ENCODE results near the gene NPTX1.
"Not testable (repeated sequence)": the region's sequence is repeated elsewhere in the genome, so short reads cannot be mapped to it uniquely, and the experiment has no call there.

Gene NPTX1, protein sequence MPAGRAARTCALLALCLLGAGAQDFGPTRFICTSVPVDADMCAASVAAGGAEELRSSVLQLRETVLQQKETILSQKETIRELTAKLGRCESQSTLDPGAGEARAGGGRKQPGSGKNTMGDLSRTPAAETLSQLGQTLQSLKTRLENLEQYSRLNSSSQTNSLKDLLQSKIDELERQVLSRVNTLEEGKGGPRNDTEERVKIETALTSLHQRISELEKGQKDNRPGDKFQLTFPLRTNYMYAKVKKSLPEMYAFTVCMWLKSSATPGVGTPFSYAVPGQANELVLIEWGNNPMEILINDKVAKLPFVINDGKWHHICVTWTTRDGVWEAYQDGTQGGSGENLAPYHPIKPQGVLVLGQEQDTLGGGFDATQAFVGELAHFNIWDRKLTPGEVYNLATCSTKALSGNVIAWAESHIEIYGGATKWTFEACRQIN

GRCh38 chr17:80475910-80476876 lies at the start of gene NPTX1:
Gene NPTX1, minus strand, starts transcription at chr17:80476607. Its CDS starts 161 bp downstream, at chr17:80476446.
- DNase-seq (ENCODE audit: extremely low spot score, insufficient read length, low read depth) (no peak), FAIRE-seq (no peak)

DNA sequence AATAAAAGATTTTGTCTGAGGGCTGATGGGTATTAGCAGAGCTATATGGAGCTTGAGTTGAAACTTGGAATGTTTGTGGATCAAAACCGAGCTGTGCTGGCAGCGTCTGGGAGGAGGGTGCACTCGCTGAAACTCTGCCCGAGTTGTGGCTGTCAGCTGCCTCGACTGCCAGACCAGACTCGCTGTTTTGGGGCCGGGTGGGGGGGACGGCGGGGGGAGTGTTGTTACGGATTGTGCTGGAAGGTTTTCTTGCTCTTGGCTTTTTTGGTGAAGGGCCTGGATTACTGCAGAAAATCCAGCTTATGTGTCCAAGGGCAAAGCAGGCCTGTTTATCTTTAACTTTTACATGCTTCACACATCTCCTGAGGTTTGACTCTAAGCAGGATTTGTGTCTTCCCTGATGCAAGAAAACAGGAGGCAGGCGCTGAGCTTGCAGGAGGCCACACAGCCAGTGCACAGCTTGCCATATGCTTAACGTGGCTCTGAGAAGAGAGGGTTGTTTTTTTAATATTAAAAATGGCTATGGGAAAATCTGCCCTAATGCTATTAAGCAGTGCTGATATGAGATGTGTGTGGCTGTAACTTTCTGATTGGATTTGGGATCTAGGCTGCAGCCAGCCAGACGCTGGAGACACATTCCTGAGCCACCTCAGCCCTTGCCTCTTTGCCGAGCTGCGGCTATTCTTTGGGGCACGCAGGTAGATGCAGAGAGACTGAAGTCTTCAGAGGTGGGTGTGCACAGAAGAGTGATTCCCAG lies 47.7 kb upstream of the NPTX1 start:
- no peak for FAIRE-seq
- no peak for DNase-seq (ENCODE audit: extremely low spot score, insufficient read length, low read depth)

- FAIRE-seq: no peak
Observed at GRCh38 chr17:80523054-80523744, 46.8 kb upstream of the NPTX1 start.

GRCh38 chr17:80520810-80521455 lies 44.5 kb upstream of the NPTX1 start:
- DNase-seq (ENCODE audit: extremely low spot score, insufficient read length, low read depth) (no peak), FAIRE-seq (no peak)

More at GRCh38 chr17:80523054-80523744, 46.8 kb upstream of the NPTX1 start:
- DNase-seq (ENCODE audit: extremely low spot score, insufficient read length, low read depth): no peak

DNA sequence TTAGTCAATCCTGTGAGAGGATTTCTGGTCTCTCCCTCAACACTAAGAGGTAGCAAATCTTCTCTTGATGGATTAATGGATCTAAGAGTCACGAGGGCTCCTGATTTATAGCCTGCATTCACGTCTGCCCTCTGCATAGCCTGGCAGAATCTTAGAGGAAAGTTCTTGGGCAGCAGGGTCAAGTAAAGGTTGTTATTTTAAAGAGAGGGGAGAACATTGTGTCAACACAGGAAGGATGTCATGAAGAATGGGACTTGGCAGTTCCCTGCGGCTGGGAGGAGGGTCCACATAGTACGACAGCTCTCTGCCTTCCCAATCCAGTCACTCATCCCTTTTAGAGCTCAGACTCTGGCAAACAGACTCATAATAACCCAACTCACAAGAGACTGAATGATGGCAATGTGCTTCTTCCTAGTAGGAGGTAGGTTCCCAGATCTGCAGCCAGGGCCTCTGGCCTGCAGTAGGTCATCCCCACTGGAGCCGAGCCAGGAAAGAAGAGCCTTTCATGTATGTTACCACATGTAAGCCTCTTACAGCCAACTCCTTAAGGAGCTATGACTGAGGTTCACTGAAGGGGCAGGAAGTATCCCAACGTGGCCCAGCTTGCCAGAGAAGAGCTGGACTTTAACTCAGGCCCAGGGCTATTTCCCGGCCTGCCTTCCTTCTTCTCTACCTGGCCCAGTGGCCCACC lies 42.8 kb upstream of the NPTX1 start:
- DNase-seq (ENCODE audit: extremely low spot score, insufficient read length, low read depth): no peak
- FAIRE-seq: no peak

GRCh38 chr17:80518392-80518791 lies 42.0 kb upstream of the NPTX1 start:
- no peak for FAIRE-seq

DNA sequence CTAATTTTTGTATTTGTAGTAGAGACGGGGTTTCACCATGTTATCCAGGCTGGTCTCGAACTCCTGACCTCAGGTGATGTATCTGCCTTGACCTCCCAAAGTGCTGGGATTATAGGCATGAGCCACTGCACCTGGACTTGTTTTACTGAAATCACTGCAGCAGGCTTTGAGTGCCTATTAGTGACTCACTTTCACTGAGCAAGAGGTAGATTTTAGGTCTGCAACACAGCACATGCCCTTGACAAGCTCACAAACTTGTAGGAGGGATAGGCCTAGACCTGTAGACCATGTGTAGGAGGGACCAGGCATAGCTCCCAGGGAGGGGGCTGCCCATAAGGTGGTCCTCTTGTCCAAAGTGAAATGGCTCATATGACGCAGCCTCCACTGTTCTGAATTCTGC lies 41.2 kb upstream of the NPTX1 start:
- DNase-seq (ENCODE audit: extremely low spot score, insufficient read length, low read depth): no peak
- FAIRE-seq: no peak

More at GRCh38 chr17:80518392-80518791, 42.0 kb upstream of the NPTX1 start:
- DNase-seq (ENCODE audit: extremely low spot score, insufficient read length, low read depth): no peak

- DNase-seq (ENCODE audit: extremely low spot score, insufficient read length, low read depth) (no peak), FAIRE-seq (no peak)
Observed at GRCh38 chr17:80516171-80516932, 39.9 kb upstream of the NPTX1 start.

DNA sequence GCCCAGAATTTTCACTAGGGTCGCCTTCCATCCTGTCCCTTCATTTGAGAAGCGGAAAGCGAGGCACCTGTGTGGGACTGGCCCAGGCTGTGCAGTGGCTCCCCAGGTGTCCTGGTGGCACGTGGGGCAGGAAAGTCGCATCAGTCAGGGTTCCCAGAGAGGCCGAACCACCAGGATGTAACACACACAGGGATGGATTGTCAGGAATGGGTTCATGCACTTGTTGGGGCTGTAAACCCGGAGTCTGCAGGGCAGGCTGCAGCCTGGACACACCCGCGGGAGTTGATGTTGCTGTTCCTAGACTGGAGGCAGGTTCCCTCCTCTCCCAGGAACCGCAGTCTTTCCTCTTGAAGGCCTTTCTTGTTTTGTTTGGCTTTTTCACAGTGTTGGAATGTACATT lies 37.5 kb upstream of the NPTX1 start:
- FAIRE-seq (no peak), DNase-seq (ENCODE audit: extremely low spot score, insufficient read length, low read depth) (no peak)

GRCh38 chr17:80513201-80513600 lies 36.8 kb upstream of the NPTX1 start:
- FAIRE-seq: no peak
- no peak for DNase-seq (ENCODE audit: extremely low spot score, insufficient read length, low read depth)

- no peak for FAIRE-seq
- no peak for DNase-seq (ENCODE audit: extremely low spot score, insufficient read length, low read depth)
Observed at GRCh38 chr17:80512233-80512632, 35.8 kb upstream of the NPTX1 start.

DNA sequence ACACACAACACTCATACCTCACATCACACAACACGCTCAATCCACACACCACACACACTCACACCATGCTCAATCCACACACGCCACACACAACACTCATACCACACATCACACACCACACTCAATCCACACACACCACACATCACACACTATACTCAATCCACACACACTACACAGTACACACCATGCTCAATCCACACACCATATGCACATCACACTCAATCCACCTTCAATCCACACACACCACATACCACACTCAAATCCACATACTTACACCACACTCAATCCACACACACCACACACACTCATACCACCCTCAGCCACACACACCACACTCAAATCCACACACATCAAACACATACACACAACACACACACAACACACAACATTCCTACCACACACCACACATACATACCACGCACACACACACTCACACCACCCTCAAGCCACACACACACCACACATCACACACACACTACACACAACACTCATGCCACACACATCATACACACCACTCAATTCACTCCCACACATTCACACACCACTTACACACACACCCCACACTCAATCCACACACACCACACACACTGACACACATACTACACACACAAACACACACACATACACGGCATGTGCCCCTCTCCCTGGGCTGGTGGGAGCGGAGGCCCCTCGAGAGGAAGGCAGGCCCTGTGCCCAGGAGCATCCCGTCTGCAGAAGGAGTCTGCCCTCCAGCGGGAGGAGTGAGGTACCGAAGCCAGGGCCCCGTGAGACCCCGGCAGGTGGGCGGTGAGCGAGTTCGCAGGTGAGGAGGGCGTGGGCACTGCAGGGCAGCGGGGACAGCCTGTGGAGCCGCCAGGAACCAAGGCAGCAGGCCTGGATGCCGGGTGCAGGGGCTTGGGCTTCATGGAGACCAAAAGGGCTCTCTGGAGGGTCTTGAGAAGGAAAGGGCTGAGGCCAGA lies 35.1 kb upstream of the NPTX1 start:
- no peak for DNase-seq (ENCODE audit: extremely low spot score, insufficient read length, low read depth)
- no peak for FAIRE-seq

DNA sequence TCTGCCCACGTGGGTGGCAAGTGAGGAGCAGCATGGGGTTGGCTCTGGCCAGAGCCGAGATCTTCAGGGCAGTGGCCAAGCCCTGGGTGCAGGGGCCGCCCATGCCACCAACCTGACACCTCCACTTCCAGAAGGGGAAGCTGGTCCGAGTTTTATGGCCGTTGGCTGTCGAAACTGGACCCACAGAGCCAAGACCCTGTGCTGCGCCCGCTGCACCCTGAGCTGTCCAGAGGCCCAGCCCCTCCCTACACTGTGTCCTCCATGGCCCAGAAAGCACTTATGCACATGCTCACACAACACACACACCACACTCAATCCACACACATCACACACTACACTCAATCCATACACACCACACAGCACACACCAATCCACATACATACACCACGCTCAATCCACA lies 34.4 kb upstream of the NPTX1 start:
- FAIRE-seq (no peak), DNase-seq (ENCODE audit: extremely low spot score, insufficient read length, low read depth) (no peak)

GRCh38 chr17:80510132-80510531 lies 33.7 kb upstream of the NPTX1 start:
- DNase-seq (ENCODE audit: extremely low spot score, insufficient read length, low read depth) (no peak), FAIRE-seq (no peak)

GRCh38 chr17:80509311-80509710 lies 32.9 kb upstream of the NPTX1 start:
- no peak for DNase-seq (ENCODE audit: extremely low spot score, insufficient read length, low read depth)
- no peak for FAIRE-seq

DNA sequence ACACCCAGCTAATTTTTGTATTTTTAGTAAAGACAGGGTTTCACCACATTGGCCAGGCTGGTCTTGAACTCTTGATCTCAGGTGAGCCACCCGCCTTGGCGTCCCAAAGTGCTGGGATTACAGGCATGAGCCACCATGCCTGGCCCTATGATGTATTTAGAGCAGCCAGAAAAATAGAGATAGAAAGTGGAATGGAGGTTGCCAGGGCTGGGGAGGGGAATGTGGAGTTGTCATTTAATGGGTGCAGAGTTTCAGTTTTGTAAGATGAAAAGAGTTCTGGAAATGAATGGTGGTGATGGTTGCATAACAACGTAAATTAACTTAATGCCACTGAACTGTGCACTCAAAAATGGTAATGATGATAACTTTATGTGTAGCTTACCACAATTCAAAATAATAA lies 31.6 kb upstream of the NPTX1 start:
- FAIRE-seq (no peak), DNase-seq (ENCODE audit: extremely low spot score, insufficient read length, low read depth) (no peak)

GRCh38 chr17:80507177-80507576 lies 30.8 kb upstream of the NPTX1 start:
- FAIRE-seq; DNase-seq (ENCODE audit: extremely low spot score, insufficient read length, low read depth): not testable (repeated sequence)
